ENCODE measurements around the gene AP3M1.

The AP3M1 gene

GRCh38 chr10:74178042-74178791, 27.6 kb upstream of the AP3M1 start:
- H3K4me3 ChIP-seq (ENCODE audit: insufficient read depth, low read depth, low read length, poor library complexity, severe bottlenecking) = no peak overlapping the region
- no peaks in the 10 kb centered on the region for H3K9me3 ChIP-seq (ENCODE audit: control insufficient read depth, low read length)
- no peaks in the 10 kb centered on the region for H3K36me3 ChIP-seq (ENCODE audit: control insufficient read depth, insufficient read depth, low read length)
- H3K27ac ChIP-seq (ENCODE audit: insufficient read depth, low read length, poor library complexity, severe bottlenecking) = no peak overlapping the region
- H3K4me1 ChIP-seq (ENCODE audit: control insufficient read depth, insufficient read depth, low read length, poor library complexity, severe bottlenecking) = peaks cover 11% of the 10 kb centered on the region
- no peak for DNase-seq
- H3K27me3 ChIP-seq (replicated peaks; ENCODE audit: control insufficient read depth, insufficient read depth, low read length, poor library complexity, severe bottlenecking) = no peaks in the 10 kb centered on the region

GRCh38 chr10:74177140-74177677, 26.6 kb upstream of the AP3M1 start:
- H3K27me3 ChIP-seq (replicated peaks; ENCODE audit: control insufficient read depth, insufficient read depth, low read length, poor library complexity, severe bottlenecking) = no peaks in the 10 kb centered on the region
- H3K27ac ChIP-seq (ENCODE audit: insufficient read depth, low read length, poor library complexity, severe bottlenecking) = peak overlapping the region; percentile 83
- H3K36me3 ChIP-seq (ENCODE audit: control insufficient read depth, insufficient read depth, low read length) = no peaks in the 10 kb centered on the region
- H3K4me1 ChIP-seq (ENCODE audit: control insufficient read depth, insufficient read depth, low read length, poor library complexity, severe bottlenecking) = peaks cover 11% of the 10 kb centered on the region
- peak overlapping the region; percentile 79 for H3K4me3 ChIP-seq (ENCODE audit: insufficient read depth, low read depth, low read length, poor library complexity, severe bottlenecking)
- H3K9me3 ChIP-seq (ENCODE audit: control insufficient read depth, low read length) = no peaks in the 10 kb centered on the region
- peak in 2 of 3 donors; percentile 11 for DNase-seq

- Histone ChIP-seq H3K4me1 (ENCODE audit: control insufficient read depth, insufficient read depth, low read length, poor library complexity, severe bottlenecking) (peaks cover 11% of the 10 kb centered on the region), H3K27ac (ENCODE audit: insufficient read depth, low read length, poor library complexity, severe bottlenecking) (peak overlapping the region; percentile 83), H3K4me3 (ENCODE audit: insufficient read depth, low read depth, low read length, poor library complexity, severe bottlenecking) (peak overlapping the region; percentile 79), H3K27me3 (replicated peaks; ENCODE audit: control insufficient read depth, insufficient read depth, low read length, poor library complexity, severe bottlenecking) (no peaks in the 10 kb centered on the region), H3K36me3 (ENCODE audit: control insufficient read depth, insufficient read depth, low read length) (no peaks in the 10 kb centered on the region), H3K9me3 (ENCODE audit: control insufficient read depth, low read length) (no peaks in the 10 kb centered on the region)
- peak; percentile 93 to 97 (median 96) for DNase-seq
These were observed 25.9 kb upstream of the AP3M1 start for GRCh38 chr10:74176380-74177139.

GRCh38 chr10:74175510-74176379, 25.1 kb upstream of the AP3M1 start:
- peak overlapping the region; percentile 79 for H3K4me3 ChIP-seq (ENCODE audit: insufficient read depth, low read depth, low read length, poor library complexity, severe bottlenecking)
- no peaks in the 10 kb centered on the region for H3K36me3 ChIP-seq (ENCODE audit: control insufficient read depth, insufficient read depth, low read length)
- H3K4me1 ChIP-seq (ENCODE audit: control insufficient read depth, insufficient read depth, low read length, poor library complexity, severe bottlenecking) = peaks cover 11% of the 10 kb centered on the region

DNA sequence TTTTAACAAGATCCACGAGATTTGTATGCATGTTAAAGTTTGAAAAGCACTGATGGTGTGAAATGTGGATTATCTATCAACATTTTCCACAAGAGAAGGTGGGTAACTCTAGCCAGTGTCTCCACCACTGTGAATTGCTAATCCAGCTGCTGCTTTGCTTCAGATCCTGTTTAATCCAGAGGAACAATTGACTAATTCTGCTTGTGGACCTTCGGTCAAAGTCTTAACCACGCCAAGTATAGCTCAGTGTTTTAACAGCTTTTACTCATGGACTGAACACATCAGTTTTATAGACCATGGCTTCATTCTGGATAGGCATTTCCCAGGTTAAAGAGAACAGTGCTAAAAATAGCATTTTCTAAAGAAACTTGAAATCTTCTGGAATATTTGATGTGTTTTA, 23.9 kb upstream of the AP3M1 start:
- DNase-seq = no peak
- no peaks in the 10 kb centered on the region for H3K9me3 ChIP-seq (ENCODE audit: control insufficient read depth, low read length)
- H3K4me3 ChIP-seq (ENCODE audit: insufficient read depth, low read depth, low read length, poor library complexity, severe bottlenecking) = no peak overlapping the region
- no peak overlapping the region for H3K27ac ChIP-seq (ENCODE audit: insufficient read depth, low read length, poor library complexity, severe bottlenecking)
- no peaks in the 10 kb centered on the region for H3K36me3 ChIP-seq (ENCODE audit: control insufficient read depth, insufficient read depth, low read length)
- H3K4me1 ChIP-seq (ENCODE audit: control insufficient read depth, insufficient read depth, low read length, poor library complexity, severe bottlenecking) = peaks cover 11% of the 10 kb centered on the region
- no peaks in the 10 kb centered on the region for H3K27me3 ChIP-seq (replicated peaks; ENCODE audit: control insufficient read depth, insufficient read depth, low read length, poor library complexity, severe bottlenecking)

More at GRCh38 chr10:74175510-74176379, 25.1 kb upstream of the AP3M1 start:
- peak overlapping the region; percentile 83 for H3K27ac ChIP-seq (ENCODE audit: insufficient read depth, low read length, poor library complexity, severe bottlenecking)
- H3K9me3 ChIP-seq (ENCODE audit: control insufficient read depth, low read length) = no peaks in the 10 kb centered on the region
- DNase-seq = no peak
- no peaks in the 10 kb centered on the region for H3K27me3 ChIP-seq (replicated peaks; ENCODE audit: control insufficient read depth, insufficient read depth, low read length, poor library complexity, severe bottlenecking)

GRCh38 chr10:74171625-74172024, 21.0 kb upstream of the AP3M1 start:
- no peaks in the 10 kb centered on the region for H3K9me3 ChIP-seq (ENCODE audit: control insufficient read depth, low read length)
- no peaks in the 10 kb centered on the region for H3K27me3 ChIP-seq (replicated peaks; ENCODE audit: control insufficient read depth, insufficient read depth, low read length, poor library complexity, severe bottlenecking)
- DNase-seq = no peak
- no peak overlapping the region for H3K4me3 ChIP-seq (ENCODE audit: insufficient read depth, low read depth, low read length, poor library complexity, severe bottlenecking)
- peaks cover 5% of the 10 kb centered on the region for H3K4me1 ChIP-seq (ENCODE audit: control insufficient read depth, insufficient read depth, low read length, poor library complexity, severe bottlenecking)
- no peaks in the 10 kb centered on the region for H3K36me3 ChIP-seq (ENCODE audit: control insufficient read depth, insufficient read depth, low read length)
- no peak overlapping the region for H3K27ac ChIP-seq (ENCODE audit: insufficient read depth, low read length, poor library complexity, severe bottlenecking)

- H3K4me1 ChIP-seq (ENCODE audit: control insufficient read depth, insufficient read depth, low read length, poor library complexity, severe bottlenecking) = no peaks in the 10 kb centered on the region
- H3K27me3 ChIP-seq (replicated peaks; ENCODE audit: control insufficient read depth, insufficient read depth, low read length, poor library complexity, severe bottlenecking) = no peaks in the 10 kb centered on the region
- DNase-seq = no peak
- no peak overlapping the region for H3K27ac ChIP-seq (ENCODE audit: insufficient read depth, low read length, poor library complexity, severe bottlenecking)
- no peak overlapping the region for H3K4me3 ChIP-seq (ENCODE audit: insufficient read depth, low read depth, low read length, poor library complexity, severe bottlenecking)
- no peaks in the 10 kb centered on the region for H3K9me3 ChIP-seq (ENCODE audit: control insufficient read depth, low read length)
- no peaks in the 10 kb centered on the region for H3K36me3 ChIP-seq (ENCODE audit: control insufficient read depth, insufficient read depth, low read length)
These were observed 16.8 kb upstream of the AP3M1 start for GRCh38 chr10:74167443-74167842.

- Histone ChIP-seq H3K27ac (ENCODE audit: insufficient read depth, low read length, poor library complexity, severe bottlenecking) (no peak overlapping the region), H3K9me3 (ENCODE audit: control insufficient read depth, low read length) (no peaks in the 10 kb centered on the region), H3K4me1 (ENCODE audit: control insufficient read depth, insufficient read depth, low read length, poor library complexity, severe bottlenecking) (no peaks in the 10 kb centered on the region), H3K36me3 (ENCODE audit: control insufficient read depth, insufficient read depth, low read length) (no peaks in the 10 kb centered on the region), H3K27me3 (replicated peaks; ENCODE audit: control insufficient read depth, insufficient read depth, low read length, poor library complexity, severe bottlenecking) (no peaks in the 10 kb centered on the region), H3K4me3 (ENCODE audit: insufficient read depth, low read depth, low read length, poor library complexity, severe bottlenecking) (no peak overlapping the region)
- no peak for DNase-seq
These were observed 14.9 kb upstream of the AP3M1 start for GRCh38 chr10:74165530-74165901.

- Histone ChIP-seq H3K4me1 (ENCODE audit: control insufficient read depth, insufficient read depth, low read length, poor library complexity, severe bottlenecking) (no peaks in the 10 kb centered on the region), H3K27ac (ENCODE audit: insufficient read depth, low read length, poor library complexity, severe bottlenecking) (no peak overlapping the region)
These were observed 14.3 kb upstream of the AP3M1 start for GRCh38 chr10:74164716-74165529.

More at GRCh38 chr10:74164716-74165529, 14.3 kb upstream of the AP3M1 start:
- Histone ChIP-seq H3K27me3 (replicated peaks; ENCODE audit: control insufficient read depth, insufficient read depth, low read length, poor library complexity, severe bottlenecking) (no peaks in the 10 kb centered on the region), H3K9me3 (ENCODE audit: control insufficient read depth, low read length) (no peaks in the 10 kb centered on the region), H3K36me3 (ENCODE audit: control insufficient read depth, insufficient read depth, low read length) (no peaks in the 10 kb centered on the region), H3K4me3 (ENCODE audit: insufficient read depth, low read depth, low read length, poor library complexity, severe bottlenecking) (no peak overlapping the region)
- no peak for DNase-seq

Data from effector memory CD4-positive, alpha-beta T cell (primary cell).